ENCODE measurements around the gene LHX4.
"Not testable (repeated sequence)": the region's sequence is repeated elsewhere in the genome, so short reads cannot be mapped to it uniquely, and the experiment has no call there.

The LHX4 gene

GRCh38 chr1:180193141-180194047 lies 36.7 kb upstream of the LHX4 start:
- H3K9me3 Mint-ChIP-seq = no peaks in the 10 kb centered on the region
- H3K27ac Mint-ChIP-seq = no peak overlapping the region
- H3K27me3 Mint-ChIP-seq = no peaks in the 10 kb centered on the region
- no peaks in the 10 kb centered on the region for H3K4me1 Mint-ChIP-seq
- no peak overlapping the region for H3K4me3 Mint-ChIP-seq
- peaks cover 88% of the 10 kb centered on the region for H3K36me3 Mint-ChIP-seq
- ATAC-seq = no peak

DNA sequence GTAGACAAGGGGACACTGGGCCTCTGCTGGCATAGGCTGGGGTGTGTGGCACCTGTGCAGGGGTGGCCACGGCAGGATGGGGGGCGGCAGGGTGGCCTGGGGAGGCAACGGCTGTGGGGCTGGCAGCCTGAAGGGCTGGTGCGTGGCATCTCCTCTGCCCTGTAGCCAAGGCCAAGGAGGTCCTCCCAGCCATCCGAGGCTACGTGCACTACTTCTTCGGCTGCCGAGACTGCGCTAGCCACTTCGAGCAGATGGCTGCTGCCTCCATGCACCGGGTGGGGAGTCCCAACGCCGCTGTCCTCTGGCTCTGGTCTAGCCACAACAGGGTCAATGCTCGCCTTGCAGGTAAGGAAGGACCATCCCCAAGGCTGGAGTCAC lies 36.0 kb upstream of the LHX4 start:
- Mint-ChIP-seq H3K27ac (no peak overlapping the region), H3K4me3 (no peak overlapping the region), H3K27me3 (no peaks in the 10 kb centered on the region), H3K36me3 (peaks cover 83% of the 10 kb centered on the region), H3K4me1 (no peaks in the 10 kb centered on the region), H3K9me3 (no peaks in the 10 kb centered on the region)
- ATAC-seq = no peak

DNA sequence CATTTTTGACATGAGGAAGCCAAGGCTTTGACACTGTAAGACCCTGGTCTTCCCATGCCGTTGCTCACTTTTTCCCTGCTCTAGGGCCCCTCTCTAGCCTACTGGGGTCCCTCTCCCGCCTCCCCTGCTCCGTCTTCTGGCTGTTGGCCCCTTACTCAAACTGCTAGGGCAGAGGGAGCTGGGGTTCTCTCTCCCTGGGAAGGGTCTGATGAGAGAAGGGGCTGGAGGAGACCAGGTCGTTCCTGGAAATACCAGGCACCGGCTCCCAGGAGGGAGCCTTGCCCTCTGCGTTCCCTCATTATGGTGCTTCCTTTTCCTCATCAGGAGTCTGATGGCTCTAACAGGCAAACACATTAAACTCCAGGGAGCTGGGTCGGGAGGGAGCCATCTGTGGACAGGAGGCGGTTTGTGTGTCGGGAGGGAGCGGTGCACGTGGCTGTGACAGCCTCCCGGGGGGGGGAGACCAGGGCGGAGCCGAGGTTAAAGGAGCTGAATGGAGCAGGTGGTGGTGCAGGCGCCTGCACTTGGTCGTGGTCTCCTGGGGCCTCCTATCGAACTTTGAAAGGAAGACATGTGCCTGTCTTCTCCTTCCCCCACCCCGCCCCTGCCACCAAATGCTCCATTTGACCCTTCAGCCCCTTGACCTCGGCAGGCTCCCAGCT lies 35.4 kb upstream of the LHX4 start:
- Mint-ChIP-seq H3K27me3 (no peaks in the 10 kb centered on the region), H3K9me3 (no peaks in the 10 kb centered on the region), H3K27ac (no peak overlapping the region), H3K36me3 (peaks cover 83% of the 10 kb centered on the region), H3K4me3 (no peak overlapping the region), H3K4me1 (no peaks in the 10 kb centered on the region)
- ATAC-seq = no peak

- Mint-ChIP-seq H3K27me3 (no peaks in the 10 kb centered on the region), H3K36me3 (peaks cover 75% of the 10 kb centered on the region), H3K9me3 (no peaks in the 10 kb centered on the region), H3K4me1 (no peaks in the 10 kb centered on the region), H3K4me3 (no peak overlapping the region), H3K27ac (no peak overlapping the region)
- no peak for ATAC-seq
Measured at GRCh38 chr1:180195401-180195800, 34.7 kb upstream of the LHX4 start.

GRCh38 chr1:180195916-180196315 lies 34.1 kb upstream of the LHX4 start:
- Mint-ChIP-seq H3K4me1 (no peaks in the 10 kb centered on the region), H3K36me3 (peaks cover 71% of the 10 kb centered on the region), H3K27ac (no peak overlapping the region), H3K9me3 (no peaks in the 10 kb centered on the region), H3K27me3 (no peaks in the 10 kb centered on the region), H3K4me3 (no peak overlapping the region)
- ATAC-seq = no peak

DNA sequence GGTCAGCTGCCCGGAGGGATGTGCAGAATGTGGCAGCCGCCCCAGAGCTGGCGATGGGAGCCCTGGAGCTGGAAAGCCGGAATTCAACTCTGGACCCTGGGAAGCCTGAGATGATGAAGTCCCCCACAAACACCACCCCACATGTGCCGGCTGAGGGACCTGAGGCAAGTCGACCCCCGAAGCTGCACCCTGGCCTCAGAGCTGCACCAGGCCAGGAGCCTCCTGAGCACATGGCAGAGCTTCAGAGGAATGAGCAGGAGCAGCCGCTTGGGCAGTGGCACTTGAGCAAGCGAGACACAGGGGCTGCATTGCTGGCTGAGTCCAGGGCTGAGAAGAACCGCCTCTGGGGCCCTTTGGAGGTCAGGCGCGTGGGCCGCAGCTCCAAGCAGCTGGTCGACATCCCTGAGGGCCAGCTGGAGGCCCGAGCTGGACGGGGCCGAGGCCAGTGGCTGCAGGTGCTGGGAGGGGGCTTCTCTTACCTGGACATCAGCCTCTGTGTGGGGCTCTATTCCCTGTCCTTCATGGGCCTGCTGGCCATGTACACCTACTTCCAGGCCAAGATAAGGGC lies 33.5 kb upstream of the LHX4 start:
- H3K27me3 Mint-ChIP-seq = no peaks in the 10 kb centered on the region
- ATAC-seq = no peak
- no peaks in the 10 kb centered on the region for H3K9me3 Mint-ChIP-seq
- no peak overlapping the region for H3K4me3 Mint-ChIP-seq
- peaks cover 65% of the 10 kb centered on the region for H3K36me3 Mint-ChIP-seq
- H3K4me1 Mint-ChIP-seq = no peaks in the 10 kb centered on the region
- H3K27ac Mint-ChIP-seq = no peak overlapping the region

GRCh38 chr1:180197231-180197630 lies 32.8 kb upstream of the LHX4 start:
- peaks cover 58% of the 10 kb centered on the region for H3K36me3 Mint-ChIP-seq
- H3K4me1 Mint-ChIP-seq = no peaks in the 10 kb centered on the region
- ATAC-seq = no peak
- no peaks in the 10 kb centered on the region for H3K27me3 Mint-ChIP-seq
- H3K4me3 Mint-ChIP-seq = no peak overlapping the region
- H3K27ac Mint-ChIP-seq = no peak overlapping the region
- H3K9me3 Mint-ChIP-seq = no peaks in the 10 kb centered on the region

DNA sequence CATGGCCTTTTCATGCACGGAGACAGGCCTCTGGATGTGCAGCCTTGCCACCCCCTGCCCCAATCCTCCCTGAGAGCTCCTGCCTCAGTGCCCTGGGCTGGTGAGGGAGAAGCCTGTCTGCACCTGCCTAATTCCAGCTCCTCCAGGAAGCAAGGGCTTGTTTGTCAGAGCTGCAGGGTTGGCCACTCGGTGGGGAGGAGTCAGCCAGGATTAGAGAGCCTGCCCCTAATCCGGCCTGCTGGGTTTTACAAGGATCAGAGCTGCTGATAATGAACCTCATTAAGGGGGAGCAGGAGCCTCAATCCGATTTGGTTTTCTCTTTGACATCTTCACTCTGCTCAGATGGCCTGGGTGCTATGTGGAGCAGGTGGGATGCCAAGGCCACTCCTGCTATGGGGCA lies 31.9 kb upstream of the LHX4 start:
- Mint-ChIP-seq H3K9me3 (no peaks in the 10 kb centered on the region), H3K27ac (no peak overlapping the region), H3K4me3 (no peak overlapping the region), H3K27me3 (no peaks in the 10 kb centered on the region), H3K36me3 (peaks cover 48% of the 10 kb centered on the region), H3K4me1 (no peaks in the 10 kb centered on the region)
- ATAC-seq = no peak

GRCh38 chr1:180198611-180199010 lies 31.5 kb upstream of the LHX4 start:
- Mint-ChIP-seq H3K27ac (no peak overlapping the region), H3K9me3 (no peaks in the 10 kb centered on the region), H3K4me1 (no peaks in the 10 kb centered on the region), H3K36me3 (peaks cover 44% of the 10 kb centered on the region), H3K4me3 (no peak overlapping the region), H3K27me3 (no peaks in the 10 kb centered on the region)
- no peak for ATAC-seq

DNA sequence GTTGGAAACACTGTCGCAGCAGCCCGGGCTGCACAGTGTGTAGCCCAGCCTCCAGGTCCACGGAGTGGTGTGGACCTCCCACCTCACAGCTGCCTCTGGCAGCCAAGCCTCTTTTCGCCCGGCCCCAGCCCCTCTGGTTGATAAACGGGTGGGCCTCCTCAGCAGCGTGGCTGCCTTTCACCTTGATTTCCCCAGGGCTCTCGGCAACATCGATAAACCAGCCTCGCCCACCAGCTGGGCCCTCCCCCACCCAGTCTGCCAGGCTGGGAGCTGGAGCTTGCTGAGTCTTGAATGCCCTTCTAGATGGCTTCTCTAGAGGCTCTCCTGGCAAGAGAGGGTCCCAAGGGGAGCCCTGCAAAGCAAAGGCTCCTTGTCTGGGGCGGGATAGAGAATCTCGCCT lies 31.0 kb upstream of the LHX4 start:
- H3K4me1 Mint-ChIP-seq = no peaks in the 10 kb centered on the region
- no peak overlapping the region for H3K27ac Mint-ChIP-seq
- no peaks in the 10 kb centered on the region for H3K27me3 Mint-ChIP-seq
- no peak for ATAC-seq
- no peaks in the 10 kb centered on the region for H3K9me3 Mint-ChIP-seq
- peaks cover 40% of the 10 kb centered on the region for H3K36me3 Mint-ChIP-seq
- no peak overlapping the region for H3K4me3 Mint-ChIP-seq

DNA sequence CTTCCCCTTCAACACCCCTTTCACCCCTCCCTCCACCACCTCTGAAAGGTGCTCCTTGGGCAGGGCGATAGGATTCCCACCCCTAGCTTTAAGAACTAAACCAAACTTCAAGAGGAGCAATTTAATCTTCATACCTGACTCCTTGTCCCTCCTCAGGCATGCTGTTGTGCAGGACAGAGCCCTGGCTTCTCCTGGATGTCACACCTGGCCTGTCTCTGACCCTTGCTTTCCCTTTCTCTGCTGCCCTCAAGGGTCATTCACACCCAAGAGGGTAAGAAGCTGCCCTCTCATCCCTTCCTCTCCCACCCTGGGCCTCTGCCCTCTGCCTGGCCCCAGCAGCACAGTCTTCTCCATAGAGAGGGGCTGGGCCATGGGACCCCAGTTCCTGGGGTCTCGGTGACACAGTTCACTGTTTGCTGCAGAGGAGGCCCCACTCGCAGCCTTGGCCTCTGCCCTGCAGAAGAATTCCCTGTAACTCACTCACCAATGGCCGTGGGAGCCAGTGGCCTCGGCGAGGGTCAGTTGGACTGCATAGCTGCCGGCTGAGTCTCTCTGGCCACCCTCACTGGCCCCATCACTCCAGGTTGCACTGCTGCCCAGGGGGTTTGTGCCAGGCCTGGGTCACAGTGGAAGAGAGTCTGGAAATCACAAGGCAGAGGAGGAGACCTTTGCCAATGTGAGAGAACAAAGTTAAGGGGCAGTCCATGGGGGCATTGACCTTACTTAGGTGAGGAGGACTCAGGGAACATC lies 28.4 kb upstream of the LHX4 start:
- Mint-ChIP-seq H3K27ac (no peak overlapping the region), H3K27me3 (no peaks in the 10 kb centered on the region), H3K4me3 (no peak overlapping the region), H3K4me1 (no peaks in the 10 kb centered on the region), H3K9me3 (no peaks in the 10 kb centered on the region), H3K36me3 (peaks cover 18% of the 10 kb centered on the region)
- no peak for ATAC-seq

DNA sequence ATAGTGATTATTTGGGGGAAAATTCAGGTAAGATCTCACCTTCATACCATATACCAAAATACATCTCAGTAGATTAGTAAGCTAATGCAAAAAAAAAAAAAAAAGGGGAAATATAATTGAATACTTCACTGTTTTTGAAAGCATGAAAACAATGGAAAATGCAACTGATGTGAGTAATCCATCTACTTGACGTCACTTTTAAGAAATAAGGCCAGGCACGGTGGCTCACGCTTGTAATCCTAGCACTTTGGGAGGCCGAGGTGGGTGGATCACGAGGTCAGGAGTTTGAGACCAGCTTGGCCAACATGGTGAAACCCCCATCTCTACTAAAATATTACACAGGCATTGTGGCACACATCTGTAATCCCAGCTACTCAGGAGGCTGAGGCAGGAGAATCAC lies 27.5 kb upstream of the LHX4 start:
- ATAC-seq, H3K4me1 Mint-ChIP-seq, H3K4me3 Mint-ChIP-seq, H3K9me3 Mint-ChIP-seq, H3K27ac Mint-ChIP-seq, H3K27me3 Mint-ChIP-seq: not testable (repeated sequence)
- peaks cover 12% of the 10 kb centered on the region for H3K36me3 Mint-ChIP-seq

GRCh38 chr1:180204231-180204630 lies 25.8 kb upstream of the LHX4 start:
- Mint-ChIP-seq H3K4me3 (no peak overlapping the region), H3K27ac (no peak overlapping the region), H3K9me3 (no peaks in the 10 kb centered on the region), H3K36me3 (peaks cover 3% of the 10 kb centered on the region), H3K4me1 (no peaks in the 10 kb centered on the region), H3K27me3 (no peaks in the 10 kb centered on the region)
- ATAC-seq = no peak

GRCh38 chr1:180206581-180206980 lies 23.5 kb upstream of the LHX4 start:
- Mint-ChIP-seq H3K4me3 (no peak overlapping the region), H3K4me1 (no peaks in the 10 kb centered on the region)

DNA sequence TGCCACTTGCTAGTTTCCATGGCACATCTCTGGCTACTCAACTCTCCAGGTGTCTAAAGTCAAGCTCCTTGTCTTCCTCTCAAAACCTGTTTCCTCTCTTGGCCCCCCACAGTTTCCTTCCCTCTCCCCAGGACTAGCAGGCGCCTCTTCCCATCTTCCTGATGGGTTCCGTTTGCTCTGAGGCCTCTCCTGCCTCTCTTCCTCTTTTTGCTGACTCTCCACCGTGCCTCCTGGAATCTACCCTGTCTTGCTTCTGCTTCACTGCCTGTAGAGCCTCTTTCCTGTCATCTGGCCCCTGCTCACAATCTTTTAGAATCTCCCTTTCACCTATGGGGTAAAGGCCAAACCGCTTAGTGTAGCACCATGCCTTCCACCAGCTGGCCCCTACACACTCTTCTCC lies 21.8 kb upstream of the LHX4 start:
- Mint-ChIP-seq H3K36me3 (no peaks in the 10 kb centered on the region), H3K4me1 (no peaks in the 10 kb centered on the region), H3K4me3 (no peak overlapping the region), H3K27ac (no peak overlapping the region), H3K9me3 (no peaks in the 10 kb centered on the region), H3K27me3 (peaks cover 15% of the 10 kb centered on the region)
- no peak for ATAC-seq

More at GRCh38 chr1:180206581-180206980, 23.5 kb upstream of the LHX4 start:
- Mint-ChIP-seq H3K27ac (no peak overlapping the region), H3K27me3 (peaks cover 11% of the 10 kb centered on the region), H3K9me3 (no peaks in the 10 kb centered on the region), H3K36me3 (no peaks in the 10 kb centered on the region)
- peak; percentile 4 for ATAC-seq
